ENCODE measurements around the gene KAT8. TPM values are rescaled to one million over a fixed set of nuclear protein-coding genes. Genes with fewer than 3 reads are reported as not detected.

The KAT8 gene
- total and polyA plus RNA-seq, 2 of the 4 experiments (the other 2 are of a cell fraction), result 19.4 to 27.4 TPM

DNA sequence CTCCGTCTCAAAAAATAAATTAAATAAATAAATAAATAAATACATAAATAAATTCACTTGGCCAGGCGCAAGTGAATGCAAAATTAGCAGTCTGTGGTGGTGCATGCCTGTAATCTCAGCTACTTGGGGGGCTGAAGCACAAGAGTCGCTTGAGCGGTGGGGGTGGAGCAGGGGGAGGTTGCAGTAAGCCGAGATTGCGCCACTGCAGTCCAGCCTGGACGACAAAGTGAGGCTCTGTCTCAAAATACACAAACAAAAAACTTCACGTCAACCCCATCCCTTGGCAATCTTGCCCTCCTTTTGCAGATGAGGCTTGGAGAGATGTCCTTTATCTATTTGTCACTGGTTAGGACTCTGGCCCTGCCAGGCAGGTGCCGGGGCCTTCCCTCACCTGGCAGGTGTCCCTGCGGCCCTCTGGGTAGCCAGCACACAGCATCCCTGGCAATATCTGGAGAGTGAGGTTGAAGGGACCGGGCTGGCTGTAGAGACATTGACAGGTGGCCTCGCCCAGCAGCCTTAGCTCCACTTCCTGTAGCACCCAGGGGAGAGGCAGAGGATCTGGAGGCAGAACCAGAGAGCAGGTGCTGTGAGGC is 28.0 kb downstream of the KAT8 start:
- no peaks in the 10 kb centered on the region; the same call in 1 of the 2 replicates for H4K20me1 ChIP-seq (ENCODE audit: insufficient read depth, low read length)
- H2AK9ac ChIP-seq (replicated peaks; ENCODE audit: low read depth, low read length, poor library complexity), result no peak overlapping the region
- BruUV-seq (replicated peaks), result no TSS peak
- peaks cover 6% of the 10 kb centered on the region for H3K4me1 ChIP-seq (ENCODE audit: control insufficient read depth, insufficient read depth, low read length)
- intact Hi-C loops (cut with micrococcal nuclease) (no loop called here), dilution Hi-C loops (cut with HindIII; ENCODE audit: low sequenced_read_pairs, unreplicated experiment) (no loop called here), in situ Hi-C loops (cut with MboI; ENCODE audit: low sequenced_read_pairs) (no loop called here)
- DNase-seq (no peak), ATAC-seq (ENCODE audit: low read depth) (no peak)
- H3K4ac ChIP-seq (ENCODE audit: low read depth, low read length), result no peak overlapping the region
- no peak overlapping the region for H3K18ac ChIP-seq (ENCODE audit: low read depth, low read length)
- TF ChIP-seq CEBPB (IDR thresholded peaks at IDR 0.05; ENCODE audit: low read depth, low read length), result peak; percentile 43; the same call in 1 of the 2 replicates
- TF ChIP-seq RCOR1 (IDR thresholded peaks at IDR 0.05; ENCODE audit: insufficient replicate concordance, low read length), result no peak
- no peak overlapping the region for H4K91ac ChIP-seq (ENCODE audit: insufficient read depth, low read depth, low read length)
- H3K9me3 ChIP-seq (ENCODE audit: control insufficient read depth, insufficient read depth, low read length), result no peaks in the 10 kb centered on the region
- CTCF ChIA-PET, result no interaction called here
- H3K4me2 ChIP-seq (ENCODE audit: low read depth, low read length), result no peak overlapping the region
- H3K14ac ChIP-seq (replicated peaks; ENCODE audit: low read depth, low read length), result no peak overlapping the region
- no peak overlapping the region for H2BK5ac ChIP-seq (ENCODE audit: low read depth, low read length, poor library complexity, severe bottlenecking)
- no peaks in the 10 kb centered on the region for H3K36me3 ChIP-seq (ENCODE audit: control insufficient read depth, insufficient read depth, low read length)
- no peak overlapping the region for H2BK15ac ChIP-seq (ENCODE audit: low read depth, low read length)
- H2BK120ac ChIP-seq (ENCODE audit: low read depth, low read length), result no peak overlapping the region
- no peak overlapping the region for H3K56ac ChIP-seq (ENCODE audit: extremely low read depth, insufficient read depth, low read length)
- POLR2A ChIA-PET (ENCODE audit: unreplicated experiment), result no interaction called here
- H4K5ac ChIP-seq (ENCODE audit: low read depth, low read length), result no peak overlapping the region
- H3K4me3 ChIP-seq (ENCODE audit: insufficient read depth, low read depth, low read length), result no peak overlapping the region
- no peak overlapping the region for H4K8ac ChIP-seq (ENCODE audit: low read depth in 2 of 2, low read length in 2 of 2)
- H3K79me1 ChIP-seq (ENCODE audit: low read depth in 1 of 2, low read length in 2 of 2), result no peaks in the 10 kb centered on the region
- peaks cover 36% of the 10 kb centered on the region for H3K27me3 ChIP-seq (ENCODE audit: control insufficient read depth, insufficient read depth, low read length)
- H2AK5ac ChIP-seq (ENCODE audit: low read depth, low read length), result no peak overlapping the region
- no peak overlapping the region for H2BK20ac ChIP-seq (ENCODE audit: low read depth, low read length)
- no peak overlapping the region for H3K27ac ChIP-seq (ENCODE audit: insufficient read depth, low read length)
- no CpG with 5 or more reads among the region's 12 CpGs for WGBS, 2 experiments (ENCODE audit: extremely low coverage in 2 of 2, insufficient read length in 1 of 2)
- H3K9me1 ChIP-seq (ENCODE audit: insufficient read depth, low read length), result no peaks in the 10 kb centered on the region
- H2AFZ ChIP-seq (replicated peaks; ENCODE audit: low read length, poor library complexity), result no peak overlapping the region
- H3K9ac ChIP-seq (ENCODE audit: low read depth, low read length), result no peak overlapping the region
- H3K23ac ChIP-seq (ENCODE audit: low read depth, low read length), result no peak overlapping the region
